Brain microvascular endothelial cell (primary cell): ENCODE measurements around the gene SLC38A8.
A peak's percentile ranks its signal among the peaks of the same experiment; 100 is the strongest.

Experiments used
- DNase-seq: peaks from one replicate; pipeline ENCODE4 v3.0.0-alpha.2; 2020
- H3K27ac ChIP-seq: fragments of 250-450 bp; sonication (Bioruptor Pico); 2 replicates; pipeline ENCODE4 v1.5.1; 2020; ENCODE audit warnings: mild to moderate bottlenecking, moderate library complexity
- H3K27me3 ChIP-seq: fragments of 250-450 bp; sonication (Bioruptor Pico); replicated peaks from 2 replicates; pipeline ENCODE4 v1.5.1; 2020; ENCODE audit warnings: mild to moderate bottlenecking
- H3K36me3 ChIP-seq: fragments of 250-450 bp; sonication (Bioruptor Pico); replicated peaks from 2 replicates; pipeline ENCODE4 v1.5.1; 2020; ENCODE audit warnings: mild to moderate bottlenecking
- H3K4me3 ChIP-seq: 2 replicates; pipeline ENCODE4 v1.5.1; 2011; ENCODE audit warnings: low read depth, mild to moderate bottlenecking, control low read depth, low read length, moderate library complexity
- in situ Hi-C: cut with HindIII; loops from 2 replicates; pipeline ENCODE4 v1.10.0; 2017; ENCODE audit warnings: low sequenced_read_pairs, low pct_ligation_motif_present
- TF ChIP-seq, protein P1 (sequence below): IDR thresholded peaks from 2 replicates; pipeline ENCODE4 v1.5.1; 2011; ENCODE audit warnings: low read depth, mild to moderate bottlenecking, moderate library complexity, low read length, control low read depth, inconsistent platforms; ENCODE audit errors: missing control alignments

The SLC38A8 gene

GRCh38 chr16:84062734-84063640, 20.4 kb upstream of the SLC38A8 start:
- peak; percentile 80 for DNase-seq
- Histone ChIP-seq H3K4me3 (no peak overlapping the region), H3K27me3 (no peaks in the 10 kb centered on the region), H3K27ac (no peak overlapping the region), H3K36me3 (peaks cover 60% of the 10 kb centered on the region)
- in situ Hi-C loops = no loop called here
- TF ChIP-seq, protein P1, sequence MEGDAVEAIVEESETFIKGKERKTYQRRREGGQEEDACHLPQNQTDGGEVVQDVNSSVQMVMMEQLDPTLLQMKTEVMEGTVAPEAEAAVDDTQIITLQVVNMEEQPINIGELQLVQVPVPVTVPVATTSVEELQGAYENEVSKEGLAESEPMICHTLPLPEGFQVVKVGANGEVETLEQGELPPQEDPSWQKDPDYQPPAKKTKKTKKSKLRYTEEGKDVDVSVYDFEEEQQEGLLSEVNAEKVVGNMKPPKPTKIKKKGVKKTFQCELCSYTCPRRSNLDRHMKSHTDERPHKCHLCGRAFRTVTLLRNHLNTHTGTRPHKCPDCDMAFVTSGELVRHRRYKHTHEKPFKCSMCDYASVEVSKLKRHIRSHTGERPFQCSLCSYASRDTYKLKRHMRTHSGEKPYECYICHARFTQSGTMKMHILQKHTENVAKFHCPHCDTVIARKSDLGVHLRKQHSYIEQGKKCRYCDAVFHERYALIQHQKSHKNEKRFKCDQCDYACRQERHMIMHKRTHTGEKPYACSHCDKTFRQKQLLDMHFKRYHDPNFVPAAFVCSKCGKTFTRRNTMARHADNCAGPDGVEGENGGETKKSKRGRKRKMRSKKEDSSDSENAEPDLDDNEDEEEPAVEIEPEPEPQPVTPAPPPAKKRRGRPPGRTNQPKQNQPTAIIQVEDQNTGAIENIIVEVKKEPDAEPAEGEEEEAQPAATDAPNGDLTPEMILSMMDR = peak; percentile 96

GRCh38 chr16:84061236-84061819, 18.7 kb upstream of the SLC38A8 start:
- in situ Hi-C loops = no loop called here
- H3K27ac ChIP-seq = no peak overlapping the region
- H3K36me3 ChIP-seq = peaks cover 67% of the 10 kb centered on the region
- H3K4me3 ChIP-seq = no peak overlapping the region
- no peak for DNase-seq
- H3K27me3 ChIP-seq = no peaks in the 10 kb centered on the region
- TF ChIP-seq, protein P1 = no peak

DNA sequence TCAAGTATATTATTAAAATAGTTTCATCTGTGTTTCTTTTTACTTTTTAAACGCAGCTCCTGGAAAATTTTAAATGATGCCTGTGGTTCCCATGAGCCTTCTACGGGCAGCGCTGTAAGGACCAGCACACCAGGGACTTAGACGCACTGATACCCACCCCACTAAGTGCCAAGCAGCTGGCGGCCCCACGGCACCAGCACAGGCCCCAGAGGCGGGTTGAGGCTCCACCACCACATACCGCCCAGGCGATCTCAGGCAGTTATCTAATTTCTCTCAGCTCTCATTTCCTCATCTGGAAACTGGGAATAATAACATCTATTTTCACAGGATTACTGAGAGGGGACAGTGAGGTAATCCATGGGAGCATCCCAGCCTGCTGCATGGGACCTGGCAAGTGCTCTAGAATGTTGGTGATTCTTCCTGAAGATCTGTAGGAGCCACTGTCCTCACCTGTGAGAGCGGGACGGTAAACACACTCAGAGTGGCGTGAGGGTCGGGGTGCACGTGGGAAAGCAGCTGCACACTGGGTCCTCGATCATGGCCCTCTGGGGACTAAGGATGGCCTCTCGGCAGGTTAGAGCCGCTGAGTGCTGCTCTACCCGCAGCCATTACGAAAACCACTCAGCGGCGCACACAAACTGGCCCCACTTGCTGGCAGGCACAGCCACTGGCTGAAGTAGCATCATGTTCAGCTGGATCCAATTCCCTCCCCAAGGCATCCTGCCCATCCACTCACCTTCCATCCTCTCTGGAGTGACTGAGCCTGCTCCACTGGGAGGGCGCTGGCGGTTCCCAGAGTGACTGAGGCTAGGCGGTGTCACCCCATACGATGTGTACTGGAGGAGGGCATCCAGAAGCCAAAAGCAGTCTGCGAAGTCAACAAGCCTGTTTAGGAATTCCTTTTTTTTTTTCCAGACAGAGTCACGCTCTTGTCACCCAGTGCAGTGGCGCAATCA, 17.6 kb upstream of the SLC38A8 start:
- H3K27ac ChIP-seq = no peak overlapping the region
- no peaks in the 10 kb centered on the region for H3K27me3 ChIP-seq
- TF ChIP-seq, protein P1 = no peak
- no peak for DNase-seq
- in situ Hi-C loops = no loop called here
- H3K4me3 ChIP-seq = no peak overlapping the region
- H3K36me3 ChIP-seq = peaks cover 70% of the 10 kb centered on the region

GRCh38 chr16:84059111-84059510, 16.5 kb upstream of the SLC38A8 start:
- in situ Hi-C loops = no loop called here
- peaks cover 77% of the 10 kb centered on the region for H3K36me3 ChIP-seq
- TF ChIP-seq, protein P1 = no peak
- H3K27me3 ChIP-seq = no peaks in the 10 kb centered on the region
- no peak overlapping the region for H3K27ac ChIP-seq
- no peak overlapping the region for H3K4me3 ChIP-seq
- DNase-seq = no peak

GRCh38 chr16:84058664-84059063, 16.1 kb upstream of the SLC38A8 start:
- Histone ChIP-seq H3K36me3 (peaks cover 80% of the 10 kb centered on the region), H3K4me3 (no peak overlapping the region)
- in situ Hi-C loops = no loop called here

More at GRCh38 chr16:84058664-84059063, 16.1 kb upstream of the SLC38A8 start:
- TF ChIP-seq, protein P1 = no peak
- no peak overlapping the region for H3K27ac ChIP-seq
- H3K27me3 ChIP-seq = no peaks in the 10 kb centered on the region
- no peak for DNase-seq
